NCI-H2227 (cell line): ENCODE measurements around the gene CAP1.
A peak's percentile ranks its signal among the peaks of the same experiment; 100 is the strongest.
"Not testable (repeated sequence)": the region's sequence is repeated elsewhere in the genome, so short reads cannot be mapped to it uniquely, and the experiment has no call there.

Source experiments
- DNase-seq: peaks from one replicate; lab custom pipeline; 2025; ENCODE audit not compliant: unreplicated experiment; lab: John Stamatoyannopoulos, UW

The CAP1 gene

GRCh38 chr1:40040511-40041465 is at the start of gene CAP1:
TSS of gene CAP1 (plus strand) at chr1:40040729. CDS start at chr1:40059347, 18,618 bp downstream.
- peak; percentile 99 for DNase-seq

- no peak for DNase-seq
These were observed 48.3 kb upstream of the CAP1 start for GRCh38 chr1:39992234-39992633.

GRCh38 chr1:39992888-39993287 is 47.6 kb upstream of the CAP1 start:
- no peak for DNase-seq

GRCh38 chr1:39995973-39996393 is 44.5 kb upstream of the CAP1 start:
- no peak for DNase-seq

DNA sequence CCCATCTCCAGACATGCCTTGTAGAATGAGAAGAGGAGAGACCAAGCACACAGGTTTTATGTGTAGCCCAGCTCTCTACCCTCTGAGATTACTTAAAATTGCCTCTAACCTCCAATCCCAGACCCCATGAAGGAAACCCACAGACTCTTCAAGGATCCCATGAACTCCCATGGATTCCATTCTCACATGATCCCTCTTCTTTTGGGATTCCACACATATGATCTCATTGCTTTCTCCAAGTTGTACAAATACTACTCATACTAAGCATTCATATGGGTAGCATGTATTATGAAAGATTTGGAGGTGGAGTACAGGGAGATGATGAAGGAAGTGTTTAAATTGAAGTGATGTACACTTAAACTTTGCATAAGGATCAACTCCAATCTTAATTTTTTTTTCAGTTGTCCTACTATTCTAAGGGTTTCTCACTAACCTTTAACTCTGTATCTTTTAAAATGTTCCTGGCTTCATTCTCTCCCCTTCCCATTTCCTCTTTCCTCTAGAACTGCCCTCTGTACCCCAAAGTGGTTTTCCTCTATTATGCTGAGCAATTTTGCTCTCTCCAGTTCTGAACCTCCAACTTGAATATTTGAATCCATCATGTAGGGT is 44.0 kb upstream of the CAP1 start:
- no peak for DNase-seq

- DNase-seq = no peak
These were observed 39.1 kb upstream of the CAP1 start for GRCh38 chr1:40001456-40001855.

- no peak for DNase-seq
These were observed 37.1 kb upstream of the CAP1 start for GRCh38 chr1:40003156-40004093.

DNA sequence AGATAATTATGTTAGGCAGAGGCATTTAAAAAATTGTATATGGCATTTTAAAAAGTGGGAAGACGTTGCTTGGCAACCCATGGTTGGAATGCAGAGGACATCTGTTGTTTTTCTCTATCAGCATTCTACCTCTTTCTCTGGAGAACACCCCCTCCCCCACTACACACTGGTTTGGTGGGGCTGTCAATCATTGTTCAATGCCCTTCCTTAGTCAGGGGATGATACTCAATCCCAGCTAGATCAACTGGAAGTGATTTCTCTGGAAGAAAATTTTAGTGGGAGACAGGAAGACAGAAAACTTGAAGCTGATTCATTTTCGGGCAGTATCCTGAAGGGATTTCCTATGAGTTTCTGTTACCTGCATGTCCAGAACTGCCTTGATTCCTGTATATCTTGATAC is 35.7 kb upstream of the CAP1 start:
- DNase-seq = no peak

DNA sequence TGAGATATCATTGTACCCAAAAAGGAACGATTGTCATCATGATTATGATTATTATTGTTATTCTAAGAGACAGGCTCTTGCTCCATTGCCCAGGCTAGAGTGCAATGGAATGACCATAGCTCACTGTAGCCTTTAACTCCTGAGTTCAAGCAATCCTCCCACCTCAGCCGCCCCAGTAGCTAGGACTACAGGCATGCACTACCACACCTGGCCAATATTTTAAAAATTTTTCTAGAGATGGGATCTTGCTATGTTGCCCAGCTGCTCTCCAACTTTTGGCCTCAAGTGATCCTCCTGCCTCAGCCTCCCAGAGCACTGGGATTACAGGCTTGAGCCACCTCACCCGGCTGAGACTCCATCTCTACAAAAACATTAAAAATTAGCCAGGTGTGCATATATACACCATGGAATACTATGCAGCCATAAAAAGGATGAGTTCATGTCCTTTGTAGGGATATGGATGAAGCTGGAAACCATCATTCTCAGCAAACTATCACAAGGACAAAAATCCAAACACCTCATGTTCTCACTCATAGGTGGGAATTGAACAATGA is 33.0 kb upstream of the CAP1 start:
- not testable (repeated sequence) for DNase-seq

- DNase-seq = no peak
These were observed 29.3 kb upstream of the CAP1 start for GRCh38 chr1:40011198-40011597.

- DNase-seq = no peak
These were observed 26.2 kb upstream of the CAP1 start for GRCh38 chr1:40014253-40014706.

DNA sequence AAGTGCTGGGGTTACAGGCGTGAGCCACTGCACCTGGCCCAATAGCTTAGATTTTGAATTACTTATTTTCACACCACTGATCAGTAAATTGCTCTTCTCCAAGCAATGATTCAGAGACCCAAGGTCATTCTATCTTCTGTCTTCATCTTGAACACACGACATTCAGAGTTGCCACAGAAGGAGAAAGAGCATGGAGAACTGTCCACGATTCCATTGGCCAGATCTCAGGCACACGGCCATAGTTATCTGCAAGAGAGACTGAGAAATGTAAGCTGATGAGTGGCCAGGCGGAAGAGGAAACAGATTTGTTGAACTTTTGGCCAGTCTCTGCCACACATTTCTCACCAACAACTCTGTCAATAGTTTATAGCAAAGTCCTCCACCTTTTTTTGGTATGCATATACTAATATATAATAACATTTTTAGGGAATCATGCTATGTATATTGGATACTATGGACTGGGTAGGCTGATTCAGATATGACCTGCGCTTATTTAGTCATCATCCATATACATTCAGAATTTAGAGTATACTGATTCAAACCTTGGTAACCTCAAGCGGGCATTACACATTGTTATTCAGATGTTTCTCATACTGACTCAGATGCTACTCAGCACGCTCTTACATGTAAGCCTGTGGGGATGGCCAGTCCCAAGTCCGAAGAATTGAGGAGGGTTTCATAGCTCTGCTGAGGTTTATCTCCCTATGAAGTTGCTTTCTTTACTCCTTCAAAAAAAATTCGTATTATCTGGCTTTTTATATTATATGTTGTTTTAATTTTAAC is 25.5 kb upstream of the CAP1 start:
- DNase-seq = no peak

GRCh38 chr1:40017951-40018575 is 22.5 kb upstream of the CAP1 start:
- DNase-seq = no peak

DNA sequence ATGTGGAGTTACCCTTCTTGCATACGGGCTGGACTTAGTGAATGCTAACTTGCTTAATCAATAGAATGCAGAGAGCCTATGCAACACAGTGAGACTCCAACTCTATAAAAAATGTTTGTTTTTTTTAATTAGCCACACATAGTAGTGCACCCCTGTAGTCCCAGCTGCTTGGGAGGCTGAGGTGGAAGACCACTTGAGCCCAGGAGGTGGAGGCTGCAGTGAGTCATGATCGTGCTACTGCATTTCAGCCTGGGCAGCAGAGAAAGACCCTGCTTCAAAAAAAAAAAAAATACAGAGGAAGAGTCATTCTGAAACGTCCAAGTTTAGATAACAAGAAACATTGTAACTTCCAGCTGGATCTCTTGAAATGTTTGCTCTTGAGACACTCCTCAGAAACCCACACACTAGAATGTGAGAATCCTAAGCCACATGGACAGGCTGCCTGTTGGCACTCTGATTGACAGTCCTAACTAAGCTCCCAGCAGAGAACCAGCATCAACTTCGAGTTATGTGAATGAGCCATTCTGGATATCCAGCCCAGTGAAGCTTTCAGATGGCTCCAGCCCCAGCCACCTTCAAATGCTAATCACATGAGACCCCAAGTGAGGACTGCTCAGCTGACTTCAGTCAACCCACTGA is 20.0 kb upstream of the CAP1 start:
- no peak for DNase-seq

DNA sequence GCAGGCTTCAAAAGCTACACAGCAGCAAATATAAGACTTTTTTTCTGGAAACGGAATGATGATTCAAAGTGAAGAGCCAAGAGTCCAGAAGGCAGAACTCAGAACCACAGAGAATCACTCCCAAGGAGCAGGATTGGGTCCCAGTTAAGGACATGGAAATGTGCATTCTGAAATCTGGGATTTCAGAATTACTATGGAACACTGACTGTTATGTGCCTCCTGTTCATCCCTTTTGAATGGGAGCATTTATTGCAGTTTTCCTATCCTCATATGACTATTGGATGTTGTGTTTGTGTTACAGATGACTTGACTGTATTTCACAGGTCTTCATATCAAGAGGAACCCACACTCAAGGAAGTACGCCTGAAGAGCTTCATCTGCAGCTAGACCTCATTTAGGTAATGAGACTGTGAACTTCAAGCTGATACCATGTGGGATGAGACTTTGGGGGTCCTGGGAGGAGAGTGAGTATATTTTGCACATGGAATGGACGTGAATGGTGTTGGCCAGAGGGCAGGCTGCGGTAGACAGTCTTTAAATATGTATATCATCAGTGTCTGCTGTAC is 17.1 kb upstream of the CAP1 start:
- DNase-seq = no peak

GRCh38 chr1:40024671-40025070 is 15.9 kb upstream of the CAP1 start:
- no peak for DNase-seq

- no peak for DNase-seq
These were observed 12.9 kb upstream of the CAP1 start for GRCh38 chr1:40027647-40028046.

GRCh38 chr1:40029608-40030007 is 10.9 kb upstream of the CAP1 start:
- DNase-seq = no peak
